Left renal pelvis (tissue), 4 donors: ENCODE data around the gene COG7. TPM values are rescaled to one million over a fixed set of nuclear protein-coding genes. Genes with fewer than 3 reads are reported as not detected.
"Not testable (repeated sequence)": the region's sequence is repeated elsewhere in the genome, so short reads cannot be mapped to it uniquely, and the experiment has no call there.

Source experiments
- DNase-seq, 4 donors: peaks; one replicate each; pipeline ENCODE4 v3.0.0-alpha.2; 2013; ENCODE audit warnings: low read depth in 4 of 4, low spot score in 3 of 4
- polyA plus RNA-seq, 4 donors: library from polyadenylated mRNA; unstranded; fragments of 120-200 nt; gene quantifications; one replicate each; pipeline ENCODE4 v1.2.1, GENCODE V29; 2013; ENCODE audit not compliant: insufficient read length in 4 of 4

COG7 gene
- polyA plus RNA-seq, 4 donors: 21.9 to 41.3 (median 24.0) TPM

DNA sequence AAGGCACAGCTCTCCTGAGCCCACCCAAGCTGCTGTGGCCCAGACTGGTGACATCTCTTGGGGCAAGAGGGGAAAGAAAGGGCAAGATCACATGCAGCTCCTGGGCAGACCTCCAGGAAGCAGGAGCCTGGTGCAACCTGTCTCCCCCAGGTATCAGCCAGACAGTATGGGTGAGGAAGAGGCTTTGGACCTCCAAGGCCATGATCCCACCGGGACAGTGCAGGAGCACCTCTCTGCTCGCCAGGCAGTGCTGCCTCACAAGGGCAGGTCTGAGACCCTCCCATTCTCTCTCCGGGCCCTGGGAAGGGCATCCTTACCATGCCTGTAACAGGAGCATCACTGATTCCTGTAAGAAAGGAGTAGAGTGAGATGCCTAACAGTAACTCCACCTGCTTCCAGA lies 25.6 kb upstream of the COG7 start:
- no peak for DNase-seq

- no peak for DNase-seq
Observed at GRCh38 chr16:23476289-23476688, 23.3 kb upstream of the COG7 start.

DNA sequence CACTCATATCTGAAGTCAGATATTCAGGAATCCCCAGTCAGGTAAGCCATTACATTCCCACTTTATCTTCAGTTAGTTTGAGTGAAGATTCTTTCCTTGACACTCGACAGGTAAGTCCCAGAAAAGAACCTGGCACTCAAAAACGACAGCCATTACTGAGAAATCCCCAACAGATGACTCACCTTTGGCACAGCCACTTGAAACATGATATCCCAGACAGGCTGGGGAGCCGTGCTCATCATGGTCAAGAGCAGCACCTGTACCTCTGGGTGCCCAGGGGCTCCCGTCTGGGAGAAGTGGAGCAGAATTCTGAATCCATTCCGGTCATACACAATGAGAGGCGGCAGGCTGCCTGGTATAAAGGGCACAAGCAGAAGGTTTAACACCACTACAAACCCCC lies 16.8 kb upstream of the COG7 start:
- no peak for DNase-seq

GRCh38 chr16:23466162-23466885 lies 13.3 kb upstream of the COG7 start:
- DNase-seq: no peak

GRCh38 chr16:23465179-23465578 lies 12.2 kb upstream of the COG7 start:
- DNase-seq: no peak

- DNase-seq: no peak
Observed at GRCh38 chr16:23464196-23464595, 11.2 kb upstream of the COG7 start.

DNA sequence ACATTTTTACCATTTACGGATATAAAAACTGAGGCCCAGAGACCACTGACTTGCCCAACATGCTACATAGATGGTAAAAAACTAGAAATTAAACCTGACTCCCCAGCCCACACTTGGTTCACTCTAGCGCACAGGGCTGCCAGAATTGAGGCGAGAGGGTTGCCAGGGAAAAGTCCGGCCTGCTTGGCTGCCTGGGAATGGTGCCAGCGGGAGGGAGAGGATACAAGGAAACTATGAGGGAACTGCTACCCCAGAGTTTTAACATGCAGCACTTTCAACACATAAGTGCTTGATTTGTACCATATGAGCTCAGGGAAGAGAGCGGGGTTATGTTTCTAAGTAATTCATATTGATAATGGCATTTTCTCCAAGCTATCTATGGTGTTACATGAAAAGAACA lies 10.0 kb upstream of the COG7 start:
- DNase-seq: not testable (repeated sequence)

- DNase-seq: no peak
Observed at GRCh38 chr16:23453338-23454052, 506 bp upstream of the COG7 start.

GRCh38 chr16:23452221-23452571 lies 793 bp downstream of the COG7 start:
- no peak for DNase-seq

DNA sequence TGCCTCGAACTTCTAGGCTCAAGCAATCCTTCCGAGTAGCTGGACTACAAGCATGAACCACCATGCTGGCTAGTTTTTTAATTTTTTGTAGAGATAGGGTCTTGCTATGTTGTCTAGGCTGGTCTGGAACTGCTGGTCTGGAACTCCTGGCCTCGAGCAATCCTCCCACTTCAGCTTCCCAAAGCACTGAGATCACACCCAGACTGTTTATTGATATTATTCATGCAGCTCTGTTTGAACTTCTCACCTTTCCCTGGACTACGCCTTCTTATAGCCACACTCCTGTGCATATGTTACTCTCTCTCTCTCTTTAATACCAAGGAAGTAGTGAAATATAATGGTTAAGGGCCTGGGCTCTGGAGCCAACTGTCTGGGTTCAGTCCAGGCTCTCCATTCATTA lies 4.6 kb downstream of the COG7 start:
- no peak for DNase-seq

DNA sequence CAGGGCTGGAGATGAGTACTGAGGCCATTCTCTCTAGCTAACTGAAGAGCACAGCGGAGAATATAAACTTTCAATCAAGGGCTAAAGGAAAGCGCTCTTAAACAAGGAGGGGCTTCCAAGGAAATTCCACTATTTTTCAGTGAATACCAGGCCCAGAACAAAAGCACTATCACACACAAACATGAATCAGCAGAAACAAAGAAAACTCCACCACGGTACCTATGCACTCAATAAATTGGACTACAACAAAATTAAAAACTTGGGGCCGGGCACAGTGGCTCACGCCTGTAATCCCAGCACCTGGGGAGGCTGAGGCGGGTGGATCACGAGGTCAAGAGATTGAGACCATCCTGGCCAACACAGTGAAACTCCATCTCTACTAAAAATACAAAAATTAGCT lies 15.4 kb downstream of the COG7 start:
- not testable (repeated sequence) for DNase-seq

DNA sequence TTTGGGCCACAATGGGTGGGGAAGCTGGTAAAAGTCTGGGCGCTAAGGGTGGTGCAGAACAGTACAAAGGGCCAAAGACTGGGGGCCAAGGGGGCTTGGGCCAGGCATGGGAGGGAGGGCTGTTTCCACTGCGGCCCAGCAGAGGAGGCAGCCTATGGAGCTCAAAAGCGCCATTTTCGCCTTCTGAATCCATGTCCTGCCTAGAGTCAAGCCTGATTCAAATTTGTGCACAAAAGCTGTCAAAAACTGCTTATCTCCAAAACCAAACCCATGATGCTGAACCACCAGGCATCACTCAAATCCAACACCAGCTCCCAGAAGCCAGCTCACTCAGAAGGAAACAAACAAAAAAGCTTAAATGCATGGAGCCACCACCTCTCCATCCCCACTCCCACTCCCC lies 16.0 kb downstream of the COG7 start:
- DNase-seq: no peak

- DNase-seq: no peak
Observed at GRCh38 chr16:23435500-23435899, 17.5 kb downstream of the COG7 start.

GRCh38 chr16:23434380-23434779 lies 18.6 kb downstream of the COG7 start:
- DNase-seq: peak in 1 of 4 donors; percentile 40

GRCh38 chr16:23433261-23433920 lies 19.6 kb downstream of the COG7 start:
- DNase-seq: no peak

- no peak for DNase-seq
Observed at GRCh38 chr16:23432176-23433128, 20.5 kb downstream of the COG7 start.

GRCh38 chr16:23428351-23428750 lies 24.6 kb downstream of the COG7 start:
- DNase-seq: no peak

DNA sequence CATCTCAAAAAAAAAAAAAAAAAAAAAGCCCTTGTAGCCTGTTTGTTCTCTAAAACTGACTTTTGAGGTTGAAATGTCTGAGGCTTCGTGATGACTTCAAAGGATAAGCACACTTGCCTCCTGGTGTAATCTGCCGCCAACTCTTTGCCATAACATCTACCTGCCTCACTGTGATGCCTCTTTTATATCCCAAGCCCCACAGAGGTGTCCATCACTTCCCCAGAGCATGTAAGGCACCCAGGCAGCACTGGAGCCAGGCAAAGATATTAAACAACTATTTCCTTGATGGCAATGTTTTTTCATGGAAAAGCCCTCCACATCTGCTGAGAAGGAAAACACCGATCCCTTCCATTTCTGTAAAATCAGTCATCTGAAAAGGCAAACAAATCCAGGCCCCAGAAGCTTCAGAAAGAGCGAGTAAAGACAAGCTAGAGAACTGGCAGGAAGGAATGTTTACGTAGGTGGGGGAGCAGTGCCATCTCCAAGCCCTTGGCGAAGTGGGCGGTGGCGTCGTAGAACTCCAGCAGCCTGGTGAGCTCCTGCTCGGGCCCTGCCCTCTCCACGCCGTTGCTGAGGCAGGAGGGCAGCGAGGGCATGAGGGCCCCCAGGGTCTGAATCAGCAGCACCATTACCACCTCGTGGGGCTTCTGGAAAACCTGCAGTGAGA lies 28.6 kb downstream of the COG7 start:
- no peak for DNase-seq

- DNase-seq: no peak
Observed at GRCh38 chr16:23423496-23424049, 29.4 kb downstream of the COG7 start.

GRCh38 chr16:23420011-23420410 lies 33.0 kb downstream of the COG7 start:
- DNase-seq: no peak
